A549 (cell line): ENCODE results near the gene GSTM1. TPM values are rescaled to one million over a fixed set of nuclear protein-coding genes. Genes with fewer than 3 reads are reported as not detected.

ENCODE experiments used
- ATAC-seq, 2 experiments: fragments of 200-7000 bp in 1 of 2; fragments of >200 bp in 1 of 2; cut with Nextera tagmentation in 1 of 2; cut with Tn5 transposase in 1 of 2; 3 replicates each; pipeline versions ENCODE4 v1.8.0 to v1.9.1; 2018 to 2020; ENCODE audit warnings: mild to moderate bottlenecking in 1 of 2, moderate library complexity in 1 of 2
- CTCF ChIA-PET: fragments of 300-600 bp; sonication (Branson Sonifier 250); formaldehyde crosslinking; extraction: SDS; loops from one replicate; lab custom pipeline; 2021; ENCODE audit warnings: antibody characterized with exemption, inconsistent platforms; lab: Yijun Ruan, JAX
- POLR2A ChIA-PET: fragments of 350-600 bp; formaldehyde crosslinking; extraction: SDS; loops from one replicate; lab custom pipeline; 2021; ENCODE audit warnings: antibody characterized with exemption, inconsistent platforms; lab: Yijun Ruan, JAX
- DNase-seq, 2 experiments: peaks; one replicate each; pipeline versions ENCODE4 v3.0.0 to v3.0.0-alpha.2; 2011 to 2016; ENCODE audit warnings: low read depth in 1 of 2, low spot score in 1 of 2
- FAIRE-seq: peaks from 2 replicates; lab custom pipeline; 2011; peaks lifted over from hg19 to GRCh38; lab: Jason Lieb, UNC
- H3K27ac ChIP-seq, 2 experiments: fragments of >200 bp; sonication (Bioruptor Twin); formaldehyde crosslinking; 3 replicates each; pipeline ENCODE4 v1.5.1; 2016 to 2017
- H3K4me1 ChIP-seq: fragments of >200 bp; sonication (Bioruptor Twin); formaldehyde crosslinking; 3 replicates; pipeline ENCODE4 v1.6.1; 2016
- H3K4me2 ChIP-seq: fragments of >200 bp; sonication (Bioruptor Twin); formaldehyde crosslinking; 3 replicates; pipeline ENCODE4 v1.6.1; 2016
- H3K4me3 ChIP-seq: fragments of >200 bp; sonication (Bioruptor Twin); formaldehyde crosslinking; 3 replicates; pipeline ENCODE4 v1.5.1; 2016
- H3K9me3 ChIP-seq: fragments of >200 bp; sonication (Bioruptor Twin); formaldehyde crosslinking; 3 replicates; pipeline ENCODE4 v1.6.1; 2016
- BCL3 ChIP-seq: fragments of >200 bp; sonication (Bioruptor Twin); formaldehyde crosslinking; IDR thresholded peaks from 3 replicates; pipeline ENCODE4 v1.6.1; 2016
- CBX2 ChIP-seq: fragments of 200-600 bp; sonication (generic); IDR thresholded peaks from 2 replicates; pipeline ENCODE4 v1.6.1; 2016; ENCODE audit warnings: low read depth, mild to moderate bottlenecking, borderline replicate concordance
- CBX8 ChIP-seq: fragments of 200-600 bp; sonication (generic); IDR thresholded peaks from 2 replicates; pipeline ENCODE4 v1.6.1; 2016
- CHD4 ChIP-seq: fragments of 200-600 bp; sonication (generic); IDR thresholded peaks from 2 replicates; pipeline ENCODE4 v1.6.1; 2016; ENCODE audit warnings: antibody characterized with exemption, mild to moderate bottlenecking, borderline replicate concordance
- E2F6 ChIP-seq: IDR thresholded peaks from 2 replicates; pipeline ENCODE4 v1.6.1; 2012; ENCODE audit warnings: low read depth, borderline replicate concordance
- EHMT2 ChIP-seq: fragments of 200-600 bp; sonication (generic); IDR thresholded peaks from 2 replicates; pipeline ENCODE4 v1.6.1; 2016; ENCODE audit warnings: antibody characterized with exemption, low read depth, mild to moderate bottlenecking, moderate library complexity
- FOSB ChIP-seq: fragments of 250-450 bp; sonication (Bioruptor Pico); IDR thresholded peaks from 2 replicates; pipeline ENCODE4 v1.5.0; 2020; ENCODE audit warnings: mild to moderate bottlenecking, moderate library complexity
- FOXS1 ChIP-seq: fragments of 250-450 bp; sonication (Bioruptor Pico); IDR thresholded peaks from 2 replicates; pipeline ENCODE4 v1.5.0; 2020; ENCODE audit warnings: mild to moderate bottlenecking, moderate library complexity
- HES2 ChIP-seq: fragments of >200 bp; sonication (Bioruptor Twin); formaldehyde crosslinking; IDR thresholded peaks from 2 replicates; pipeline ENCODE4 v1.6.1; 2016
- HEYL ChIP-seq: fragments of 250-450 bp; sonication (Bioruptor Pico); IDR thresholded peaks from 2 replicates; pipeline ENCODE4 v1.8.0; 2021; ENCODE audit warnings: mild to moderate bottlenecking, moderate library complexity
- HOXA7 ChIP-seq: fragments of 250-450 bp; sonication (Bioruptor Pico); IDR thresholded peaks from 2 replicates; pipeline ENCODE4 v1.5.0; 2020; ENCODE audit warnings: mild to moderate bottlenecking, moderate library complexity
- HOXB13 ChIP-seq: fragments of 250-450 bp; sonication (Bioruptor Pico); IDR thresholded peaks from 2 replicates; pipeline ENCODE4 v1.5.0; 2020; ENCODE audit warnings: low read depth, mild to moderate bottlenecking, moderate library complexity
- HOXB5 ChIP-seq: fragments of 250-450 bp; sonication (Bioruptor Pico); IDR thresholded peaks from 2 replicates; pipeline ENCODE4 v1.5.0; 2020; ENCODE audit warnings: mild to moderate bottlenecking, moderate library complexity
- JUN ChIP-seq, 2 experiments: fragments of >200 bp; sonication (Bioruptor Twin); formaldehyde crosslinking; IDR thresholded peaks; 2 replicates in 1 of 2; 3 replicates in 1 of 2; pipeline ENCODE4 v1.6.1; 2016 to 2017
- JUNB ChIP-seq: fragments of >200 bp; sonication (Bioruptor Twin); formaldehyde crosslinking; IDR thresholded peaks from 2 replicates; pipeline ENCODE4 v1.6.1; 2016
- MAX ChIP-seq: IDR thresholded peaks from 2 replicates; pipeline ENCODE4 v1.6.1; 2012
- MYC ChIP-seq: IDR thresholded peaks from 2 replicates; pipeline ENCODE4 v1.6.1; 2012; ENCODE audit warnings: mild to moderate bottlenecking, inconsistent platforms, low read length, improper control_type of control experiment, borderline replicate concordance
- NPAS2 ChIP-seq: fragments of 250-450 bp; sonication (Bioruptor Pico); IDR thresholded peaks from 2 replicates; pipeline ENCODE4 v1.8.0; 2022; ENCODE audit warnings: mild to moderate bottlenecking, moderate library complexity, borderline replicate concordance
- PBX3 ChIP-seq: IDR thresholded peaks from 2 replicates; pipeline ENCODE4 v1.6.1; 2012
- PHF8 ChIP-seq: fragments of 200-600 bp; sonication (generic); IDR thresholded peaks from 2 replicates; pipeline ENCODE4 v1.6.1; 2016; ENCODE audit warnings: low read depth, mild to moderate bottlenecking, antibody characterized with exemption, moderate library complexity, borderline replicate concordance
- POLR2A ChIP-seq: IDR thresholded peaks from 2 replicates; pipeline ENCODE4 v1.6.1; 2012; ENCODE audit warnings: mild to moderate bottlenecking, low read length
- POLR2AphosphoS2 ChIP-seq: conservative IDR thresholded peaks from 2 replicates; pipeline ENCODE4 v1.6.1; 2012; ENCODE audit warnings: low read length, improper control_type of control experiment, inconsistent platforms
- RAD21 ChIP-seq, 2 experiments: fragments of >200 bp in 1 of 2; sonication (Bioruptor Twin) in 1 of 2; formaldehyde crosslinking in 1 of 2; IDR thresholded peaks in 1 of 2; conservative IDR thresholded peaks in 1 of 2; 2 replicates in 1 of 2; 3 replicates in 1 of 2; pipeline ENCODE4 v1.6.1; 2012 to 2018; ENCODE audit warnings: inconsistent platforms in 1 of 2
- RCOR1 ChIP-seq: fragments of 150-350 bp; IDR thresholded peaks from 2 replicates; pipeline ENCODE4 v1.6.1; 2014; ENCODE audit warnings: antibody characterized with exemption, low read length, low read depth
- REST ChIP-seq: fragments of 200-600 bp; sonication (generic); IDR thresholded peaks from 2 replicates; pipeline ENCODE4 v1.6.1; 2016; ENCODE audit warnings: antibody characterized with exemption, mild to moderate bottlenecking, moderate library complexity
- RFX5 ChIP-seq: fragments of 450-650 bp; IDR thresholded peaks from 2 replicates; pipeline ENCODE4 v1.7.1; 2014; ENCODE audit warnings: antibody characterized with exemption, mild to moderate bottlenecking, moderate library complexity
- RNF2 ChIP-seq: fragments of 200-600 bp; sonication (generic); IDR thresholded peaks from 2 replicates; pipeline ENCODE4 v1.6.1; 2016; ENCODE audit warnings: low read depth, mild to moderate bottlenecking, antibody characterized with exemption, moderate library complexity, borderline replicate concordance
- SREBF2 ChIP-seq: fragments of 450-650 bp; IDR thresholded peaks from 2 replicates; pipeline ENCODE4 v1.6.1; 2014; ENCODE audit warnings: mild to moderate bottlenecking, moderate library complexity
- ZFP36 ChIP-seq: fragments of 450-650 bp; IDR thresholded peaks from 2 replicates; pipeline ENCODE4 v1.6.1; 2014; ENCODE audit warnings: borderline replicate concordance; ENCODE audit not compliant: partially characterized antibody
- ZSCAN20 ChIP-seq: fragments of 250-450 bp; sonication (Bioruptor Pico); IDR thresholded peaks from 2 replicates; pipeline ENCODE4 v1.8.0; 2022; ENCODE audit warnings: mild to moderate bottlenecking, moderate library complexity
- WGBS: methylation state at CpG from one replicate; pipeline ENCODE4 v1.1.6; 2017; ENCODE audit errors: missing lambda C conversion rate; 5-methylcytosine and 5-hydroxymethylcytosine counted together
- polyA plus RNA-seq, 4 experiments: library from polyadenylated mRNA; depleted of rRNA in 3 of 4; stranded (reverse); fragments of >200 nt; fragmentation: RNase III in 1 of 4; extraction: RNeasy Plus Mini Kit Qiagen cat#74134 plus additional on column Dnase treatment in 1 of 4; gene quantifications; 2 replicates in 3 of 4; 3 replicates in 1 of 4; pipeline ENCODE4 v1.2.3, GENCODE V29; 2011 to 2017

Gene GSTM1
- polyA plus RNA-seq, 2 of the 4 experiments (the other 2 are of a cell fraction), result not detected

GRCh38 chr1:109739738-109740614 lies 52.4 kb downstream of the GSTM1 start:
- WGBS, result 62% methylated on average over 12 of the region's 86 CpGs
- POLR2A ChIA-PET, result interaction anchor here (0.8 kb wide), 1 partner anchor 100 kb away, joined by 4 read pairs; no protein-coding TSS in a partner anchor
- CTCF ChIA-PET, result no interaction called here
- Histone ChIP-seq H3K27ac (peak overlapping the region; percentile 72 to 88), H3K4me1 (no peaks in the 10 kb centered on the region), H3K9me3 (no peaks in the 10 kb centered on the region), H3K4me3 (peak overlapping the region; percentile 60), H3K4me2 (peak overlapping the region; percentile 94)
- TF ChIP-seq POLR2AphosphoS2, result no peak
- no peak for TF ChIP-seq CBX2
- no peak for TF ChIP-seq EHMT2
- TF ChIP-seq HES2, result no peak
- TF ChIP-seq ZSCAN20 (CRISPR knock-in tag), result no peak
- no peak for TF ChIP-seq CBX8
- no peak for TF ChIP-seq SREBF2
- no peak for TF ChIP-seq JUN (IDR thresholded peaks at IDR 0.05)
- no peak for TF ChIP-seq JUNB
- no peak for TF ChIP-seq BCL3
- TF ChIP-seq RAD21 (conservative IDR thresholded peaks at IDR 0.05 in 1 of 2, IDR thresholded peaks at IDR 0.05 in 1 of 2), result no peak
- no peak for TF ChIP-seq MYC
- no peak for TF ChIP-seq CHD4
- peak; percentile 36; the same call in 1 of the 2 replicates for TF ChIP-seq POLR2A
- no peak for TF ChIP-seq HOXB5 (CRISPR knock-in tag)
- peak; percentile 34; the same call in 1 of the 2 replicates for TF ChIP-seq PHF8
- TF ChIP-seq HOXA7 (CRISPR knock-in tag), result no peak
- no peak for TF ChIP-seq HOXB13 (CRISPR knock-in tag)
- TF ChIP-seq FOXS1 (CRISPR knock-in tag), result no peak
- TF ChIP-seq HEYL (CRISPR knock-in tag), result no peak
- TF ChIP-seq NPAS2 (CRISPR knock-in tag), result no peak
- no peak for TF ChIP-seq FOSB
- peak; percentile 93 for TF ChIP-seq MAX
- TF ChIP-seq RCOR1, result no peak
- no peak for TF ChIP-seq REST
- no peak for TF ChIP-seq RNF2
- no peak for TF ChIP-seq RFX5
- TF ChIP-seq E2F6, result peak; percentile 96
- TF ChIP-seq ZFP36, result no peak
- no peak for TF ChIP-seq PBX3
- peak; percentile 56 for DNase-seq
- ATAC-seq, result peak; percentile 94 to 96
- FAIRE-seq, result no peak
